H1 (cell line): ENCODE data around the gene PCBD1. TPM values are rescaled to one million over a fixed set of nuclear protein-coding genes. Genes with fewer than 3 reads are reported as not detected.

Experiments used
- CTCF ChIA-PET: fragments of 300-600 bp; sonication (Branson Sonifier 250); formaldehyde crosslinking; loops from one replicate; lab custom pipeline; 2021; ENCODE audit not compliant: partially characterized antibody; lab: Charles Lee
- POLR2A ChIA-PET: fragments of 300-600 bp; sonication (Branson Sonifier 250); formaldehyde crosslinking; loops from one replicate; lab custom pipeline; 2021; ENCODE audit warnings: inconsistent platforms; ENCODE audit not compliant: partially characterized antibody; lab: Charles Lee
- DNase-seq, 2 experiments: peaks; one replicate each; pipeline versions ENCODE4 v3.0.0 to v3.0.0-alpha.2; 2010 to 2022; ENCODE audit warnings: low spot score in 2 of 2, low read depth in 1 of 2, mixed read lengths in 1 of 2
- FAIRE-seq: peaks from 2 replicates; lab custom pipeline; 2011; peaks lifted over from hg19 to GRCh38; lab: Jason Lieb, UNC
- H2AFZ ChIP-seq: 2 replicates; pipeline ENCODE4 v1.8.1; 2012; ENCODE audit warnings: low read length, inconsistent platforms
- H2AK5ac ChIP-seq: 2 replicates; pipeline ENCODE4 v1.6.1; 2013; ENCODE audit warnings: low read depth, low read length
- H2BK120ac ChIP-seq: replicated peaks from 2 replicates; pipeline ENCODE3; 2013; ENCODE audit warnings: low read depth, low read length, inconsistent platforms
- H2BK12ac ChIP-seq: 2 replicates; pipeline ENCODE4 v1.6.1; 2013; ENCODE audit warnings: low read depth, low read length
- H2BK15ac ChIP-seq: 2 replicates; pipeline ENCODE4 v1.6.1; 2013; ENCODE audit warnings: low read length
- H2BK20ac ChIP-seq: 2 replicates; pipeline ENCODE4 v1.6.1; 2013; ENCODE audit warnings: low read length
- H2BK5ac ChIP-seq: 2 replicates; pipeline ENCODE4 v1.6.1; 2013; ENCODE audit warnings: low read depth, low read length
- H3K14ac ChIP-seq: 2 replicates; pipeline ENCODE4 v1.6.1; 2013; ENCODE audit warnings: inconsistent platforms; ENCODE audit not compliant: insufficient read length
- H3K18ac ChIP-seq: 2 replicates; pipeline ENCODE4 v1.6.1; 2013; ENCODE audit warnings: low read length; ENCODE audit errors: extremely low read depth
- H3K23ac ChIP-seq: 2 replicates; pipeline ENCODE4 v1.6.1; 2013; ENCODE audit warnings: inconsistent platforms; ENCODE audit not compliant: insufficient read length
- H3K23me2 ChIP-seq: 2 replicates; pipeline ENCODE4 v1.6.1; 2013; ENCODE audit warnings: low read depth, low read length
- H3K27ac ChIP-seq: 2 replicates; pipeline ENCODE4 v1.6.1; 2011; ENCODE audit warnings: low read depth, low read length, inconsistent platforms
- H3K27me3 ChIP-seq, 4 experiments: replicated peaks in 1 of 4; 1 replicate in 1 of 4; 2 replicates in 3 of 4; pipeline versions ENCODE4 v1.6.1 to v1.8.1; 2011 to 2013; ENCODE audit warnings: low read length in 3 of 4, mild to moderate bottlenecking in 3 of 4, inconsistent platforms in 2 of 4, mixed read lengths in 2 of 4, moderate library complexity in 1 of 4; ENCODE audit not compliant: control insufficient read depth in 3 of 4, insufficient read depth in 3 of 4; ENCODE audit errors: extremely low read depth in 1 of 4
- H3K36me3 ChIP-seq, 4 experiments: 2 replicates each; pipeline versions ENCODE4 v1.6.1 to v1.8.1; 2011 to 2013; ENCODE audit warnings: mild to moderate bottlenecking in 4 of 4, low read length in 3 of 4, moderate library complexity in 2 of 4, control low read depth in 1 of 4, inconsistent platforms in 1 of 4; ENCODE audit not compliant: insufficient read depth in 4 of 4, control insufficient read depth in 2 of 4
- H3K4ac ChIP-seq: replicated peaks from 2 replicates; pipeline ENCODE3; 2013; ENCODE audit warnings: low read length, low read depth, mixed read lengths, inconsistent platforms; ENCODE audit not compliant: insufficient read length
- H3K4me1 ChIP-seq, 4 experiments: replicated peaks in 1 of 4; 1 replicate in 1 of 4; 2 replicates in 3 of 4; pipeline versions ENCODE4 v1.6.1 to v1.8.1; 2011 to 2013; ENCODE audit warnings: low read length in 3 of 4, inconsistent platforms in 2 of 4, mixed read lengths in 1 of 4; ENCODE audit not compliant: insufficient read depth in 4 of 4, control insufficient read depth in 3 of 4
- H3K4me2 ChIP-seq, 2 experiments: 2 replicates each; pipeline versions ENCODE4 v1.6.1 to v1.8.1; 2011 to 2013; ENCODE audit warnings: low read depth in 2 of 2, low read length in 2 of 2, control low read depth in 1 of 2, inconsistent platforms in 1 of 2, mild to moderate bottlenecking in 1 of 2; ENCODE audit not compliant: insufficient read depth in 1 of 2
- H3K4me3 ChIP-seq, 4 experiments: fragments of 200-600, 300-600 bp in 1 of 4; sonication (generic), shearing (Covaris generic), sonication (Bioruptor Twin) in 1 of 4; 2 replicates each; pipeline versions ENCODE4 v1.5.1 to v1.8.1; 2011 to 2016; ENCODE audit warnings: low read length in 4 of 4, low read depth in 3 of 4, control low read depth in 2 of 4, inconsistent platforms in 2 of 4, mild to moderate bottlenecking in 2 of 4, mixed read lengths in 1 of 4, moderate library complexity in 1 of 4; ENCODE audit not compliant: insufficient read depth in 2 of 4; ENCODE audit errors: extremely low read depth in 1 of 4
- H3K56ac ChIP-seq: replicated peaks from 2 replicates; pipeline ENCODE3; 2013; ENCODE audit warnings: low read depth, mild to moderate bottlenecking, mixed read lengths, low read length, inconsistent platforms; ENCODE audit not compliant: insufficient read length
- H3K79me1 ChIP-seq: 2 replicates; pipeline ENCODE4 v1.6.1; 2013; ENCODE audit warnings: low read depth, low read length, control low read depth
- H3K79me2 ChIP-seq, 2 experiments: 2 replicates each; pipeline versions ENCODE4 v1.6.1 to v1.8.1; 2012 to 2013; ENCODE audit warnings: low read length in 2 of 2, mild to moderate bottlenecking in 2 of 2, inconsistent platforms in 1 of 2; ENCODE audit not compliant: insufficient read depth in 2 of 2, control insufficient read depth in 1 of 2
- H3K9ac ChIP-seq, 4 experiments: replicated peaks in 1 of 4; 1 replicate in 1 of 4; 2 replicates in 3 of 4; pipeline versions ENCODE4 v1.6.1 to v1.8.1; 2011 to 2013; ENCODE audit warnings: low read depth in 3 of 4, low read length in 3 of 4, control low read depth in 2 of 4, mild to moderate bottlenecking in 2 of 4, moderate library complexity in 2 of 4, inconsistent platforms in 1 of 4; ENCODE audit errors: extremely low read depth in 1 of 4
- H3K9me3 ChIP-seq, 2 experiments: 2 replicates each; pipeline versions ENCODE4 v1.6.1 to v1.8.1; 2012 to 2013; ENCODE audit warnings: mild to moderate bottlenecking in 2 of 2, moderate library complexity in 2 of 2, control low read depth in 1 of 2, inconsistent platforms in 1 of 2, low read depth in 1 of 2, low read length in 1 of 2, mixed read lengths in 1 of 2; ENCODE audit not compliant: insufficient read depth in 2 of 2
- H4K20me1 ChIP-seq, 2 experiments: replicated peaks in 1 of 2; 2 replicates each; pipeline versions ENCODE3 to v1.8.1; 2011 to 2013; ENCODE audit warnings: inconsistent platforms in 2 of 2, low read length in 2 of 2, mild to moderate bottlenecking in 1 of 2; ENCODE audit not compliant: insufficient read depth in 2 of 2, control insufficient read depth in 1 of 2
- H4K5ac ChIP-seq: 2 replicates; pipeline ENCODE4 v1.6.1; 2013; ENCODE audit warnings: low read length, low read depth, mixed read lengths, inconsistent platforms; ENCODE audit not compliant: insufficient read length
- H4K8ac ChIP-seq: 2 replicates; pipeline ENCODE4 v1.8.0; 2013; ENCODE audit warnings: mild to moderate bottlenecking, moderate library complexity, low read length, inconsistent platforms; ENCODE audit not compliant: insufficient read depth; ENCODE audit errors: extremely low read depth
- H4K91ac ChIP-seq: replicated peaks from 2 replicates; pipeline ENCODE3; 2013; ENCODE audit warnings: low read length, mixed read lengths, inconsistent platforms; ENCODE audit not compliant: insufficient read length
- BACH1 ChIP-seq: IDR thresholded peaks from 2 replicates; pipeline ENCODE4 v1.6.1; 2012; ENCODE audit warnings: low read length, improper control_type of control experiment
- BCL11A ChIP-seq, 2 experiments: IDR thresholded peaks; one replicate each; pipeline ENCODE4 v1.6.1; 2011; ENCODE audit warnings: low read depth in 2 of 2, low read length in 2 of 2, mild to moderate bottlenecking in 2 of 2
- FOSL1 ChIP-seq: IDR thresholded peaks from 2 replicates; pipeline ENCODE4 v1.6.1; 2011; ENCODE audit warnings: mild to moderate bottlenecking, low read depth, low read length, moderate library complexity; ENCODE audit not compliant: insufficient read depth
- GABPA ChIP-seq: IDR thresholded peaks from 2 replicates; pipeline ENCODE4 v1.6.1; 2011; ENCODE audit warnings: mild to moderate bottlenecking, low read length, moderate library complexity, borderline replicate concordance; ENCODE audit not compliant: insufficient read depth
- MAFK ChIP-seq: IDR thresholded peaks from 2 replicates; pipeline ENCODE4 v1.6.1; 2012; ENCODE audit warnings: low read depth, mild to moderate bottlenecking, improper control_type of control experiment, low read length
- RAD21 ChIP-seq, 2 experiments: IDR thresholded peaks in 1 of 2; conservative IDR thresholded peaks in 1 of 2; 2 replicates each; pipeline ENCODE4 v1.6.1; 2011; ENCODE audit warnings: low read depth in 2 of 2, low read length in 2 of 2, improper control_type of control experiment in 1 of 2, inconsistent platforms in 1 of 2, mild to moderate bottlenecking in 1 of 2, moderate library complexity in 1 of 2
- SIN3A ChIP-seq, 2 experiments: IDR thresholded peaks in 1 of 2; conservative IDR thresholded peaks in 1 of 2; 2 replicates each; pipeline ENCODE4 v1.6.1; 2011 to 2012; ENCODE audit warnings: low read length in 2 of 2, improper control_type of control experiment in 1 of 2, low read depth in 1 of 2, mild to moderate bottlenecking in 1 of 2
- SP2 ChIP-seq: IDR thresholded peaks from 2 replicates; pipeline ENCODE4 v1.6.1; 2012; ENCODE audit warnings: mild to moderate bottlenecking, low read length, inconsistent platforms
- SRF ChIP-seq: IDR thresholded peaks from 2 replicates; pipeline ENCODE4 v1.6.1; 2011; ENCODE audit warnings: mild to moderate bottlenecking, low read depth, low read length, moderate library complexity
- TCF12 ChIP-seq: IDR thresholded peaks from 2 replicates; pipeline ENCODE4 v1.6.1; 2011; ENCODE audit warnings: low read depth, mild to moderate bottlenecking, low read length
- WGBS, 2 experiments: shearing (Covaris generic) in 1 of 2; methylation state at CpG; one replicate each; pipeline versions ENCODE4 v1.1.6 to v1.1.7; 2013 to 2015; ENCODE audit warnings: low lambda C conversion rate in 2 of 2, mixed read lengths in 2 of 2, inconsistent platforms in 1 of 2, low coverage in 1 of 2, missing lambda C conversion rate in 1 of 2; ENCODE audit not compliant: insufficient replicate concordance in 2 of 2, insufficient coverage in 1 of 2, insufficient read length in 1 of 2; ENCODE audit errors: extremely low coverage in 1 of 2, missing lambda C conversion rate in 1 of 2; 5-methylcytosine and 5-hydroxymethylcytosine counted together
- polyA plus RNA-seq, 7 experiments: library from polyadenylated mRNA; depleted of rRNA in 3 of 7; stranded (reverse) in 5 of 7; unstranded in 2 of 7; fragments of >200 nt in 5 of 7; fragments of 200-250 nt in 2 of 7; gene quantifications; 1 replicate in 5 of 7; 2 replicates in 1 of 7; 4 replicates in 1 of 7; pipeline versions ENCODE4 v1.2.1 to v1.2.3, GENCODE V29; 2011 to 2013; ENCODE audit warnings: missing spikeins in 2 of 7, mixed read lengths in 2 of 7
- total RNA-seq: library from RNA; stranded (reverse); fragmentation: NEBNext Ultra II Directional; extraction: Animal tissue kit (Norgen Biotek cat#: 25700); gene quantifications from 2 replicates; pipeline ENCODE4 v1.2.1, GENCODE V29; 2021
- TF ChIP-seq, protein P1 (sequence below): IDR thresholded peaks from 2 replicates; pipeline ENCODE4 v1.6.1; 2012; ENCODE audit warnings: inconsistent platforms
- TF ChIP-seq, protein P2 (sequence below): IDR thresholded peaks from 2 replicates; pipeline ENCODE4 v1.6.1; 2012; ENCODE audit warnings: low read length, inconsistent platforms

The PCBD1 gene
- total and polyA plus RNA-seq, 2 of the 8 experiments (the other 6 are each of a cell fraction or from before 2014, with no cell fraction given) = 46.5 to 55.0 TPM

DNA sequence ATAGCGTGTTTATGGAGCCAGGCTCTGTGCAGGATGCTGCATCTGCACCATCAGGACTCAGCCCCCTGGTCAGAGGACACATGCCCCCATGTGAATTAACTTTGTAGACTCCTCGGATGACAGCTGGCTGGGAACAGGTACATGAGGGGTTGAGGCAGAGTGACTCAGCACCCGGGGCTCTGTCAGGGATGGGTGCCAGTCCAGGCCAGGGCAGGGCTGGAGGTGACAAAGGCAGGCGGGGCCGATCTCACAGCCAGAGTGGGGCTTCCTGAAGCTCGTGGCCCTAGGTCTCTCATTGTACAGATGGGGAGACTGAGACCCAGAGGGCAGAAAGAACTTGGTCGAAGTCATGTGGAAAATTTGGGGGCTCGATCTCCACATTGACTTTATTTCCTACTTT lies 35.3 kb upstream of the PCBD1 start:
- 97% methylated on average over 8 of the region's 8 CpGs; no CpG with 5 or more reads in 1 of the 2 experiments for WGBS, 2 experiments
- H3K4me3 ChIP-seq = no peak overlapping the region
- no peak for DNase-seq
- ChIA-PET POLR2A (interaction anchor here (0.7 kb wide), 1 partner anchor 21 kb away, joined by 3 read pairs; no protein-coding TSS in a partner anchor), CTCF (interaction anchor here (0.8 to 17.0 kb wide), 26 partner anchors 11 to 391 kb away, joined by 3 to 237 read pairs (median 6); partner anchors contain the start of gene UNC5B)
- H3K79me2 ChIP-seq = no peaks in the 10 kb centered on the region
- H4K91ac ChIP-seq = no peak overlapping the region
- H3K4me2 ChIP-seq = no peak overlapping the region
- no peaks in the 10 kb centered on the region for H3K9me3 ChIP-seq
- H3K56ac ChIP-seq = no peak overlapping the region
- no peaks in the 10 kb centered on the region for H3K23me2 ChIP-seq
- no peak overlapping the region for H2BK15ac ChIP-seq
- H4K20me1 ChIP-seq = no peaks in the 10 kb centered on the region
- H3K4me1 ChIP-seq = no peaks in the 10 kb centered on the region
- H4K8ac ChIP-seq = no peak overlapping the region
- H2BK120ac ChIP-seq = no peak overlapping the region
- no peak overlapping the region for H2BK20ac ChIP-seq
- no peak overlapping the region for H3K9ac ChIP-seq
- H3K4ac ChIP-seq = no peak overlapping the region
- H2BK5ac ChIP-seq = no peak overlapping the region
- H3K18ac ChIP-seq = no peak overlapping the region
- no peaks in the 10 kb centered on the region; a peak in 1 of 7 replicates for H3K27me3 ChIP-seq
- no peak overlapping the region for H2AFZ ChIP-seq
- no peaks in the 10 kb centered on the region for H3K79me1 ChIP-seq
- no peak overlapping the region for H4K5ac ChIP-seq
- no peak overlapping the region for H2AK5ac ChIP-seq
- H3K14ac ChIP-seq = no peak overlapping the region
- H3K27ac ChIP-seq = no peak overlapping the region
- no peak for FAIRE-seq
- no peaks in the 10 kb centered on the region for H3K36me3 ChIP-seq
- no peak overlapping the region for H3K23ac ChIP-seq
- no peak overlapping the region for H2BK12ac ChIP-seq
- no peak for TF ChIP-seq TCF12
- no peak for TF ChIP-seq SP2
- no peak for TF ChIP-seq RAD21 (IDR thresholded peaks at IDR 0.05 in 1 of 2, conservative IDR thresholded peaks at IDR 0.05 in 1 of 2; ENCODE audit: low read depth in 2 of 2, low read length in 2 of 2)
- no peak for TF ChIP-seq FOSL1
- TF ChIP-seq SIN3A (conservative IDR thresholded peaks at IDR 0.05 in 1 of 2, IDR thresholded peaks at IDR 0.05 in 1 of 2; ENCODE audit: low read depth in 1 of 2, low read length in 2 of 2) = no peak
- no peak for TF ChIP-seq SRF
- no peak for TF ChIP-seq BCL11A (IDR thresholded peaks at IDR 0.05; ENCODE audit: low read depth in 2 of 2, low read length in 2 of 2)
- TF ChIP-seq, protein P1, sequence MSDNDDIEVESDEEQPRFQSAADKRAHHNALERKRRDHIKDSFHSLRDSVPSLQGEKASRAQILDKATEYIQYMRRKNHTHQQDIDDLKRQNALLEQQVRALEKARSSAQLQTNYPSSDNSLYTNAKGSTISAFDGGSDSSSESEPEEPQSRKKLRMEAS = no peak
- TF ChIP-seq, protein P2, sequence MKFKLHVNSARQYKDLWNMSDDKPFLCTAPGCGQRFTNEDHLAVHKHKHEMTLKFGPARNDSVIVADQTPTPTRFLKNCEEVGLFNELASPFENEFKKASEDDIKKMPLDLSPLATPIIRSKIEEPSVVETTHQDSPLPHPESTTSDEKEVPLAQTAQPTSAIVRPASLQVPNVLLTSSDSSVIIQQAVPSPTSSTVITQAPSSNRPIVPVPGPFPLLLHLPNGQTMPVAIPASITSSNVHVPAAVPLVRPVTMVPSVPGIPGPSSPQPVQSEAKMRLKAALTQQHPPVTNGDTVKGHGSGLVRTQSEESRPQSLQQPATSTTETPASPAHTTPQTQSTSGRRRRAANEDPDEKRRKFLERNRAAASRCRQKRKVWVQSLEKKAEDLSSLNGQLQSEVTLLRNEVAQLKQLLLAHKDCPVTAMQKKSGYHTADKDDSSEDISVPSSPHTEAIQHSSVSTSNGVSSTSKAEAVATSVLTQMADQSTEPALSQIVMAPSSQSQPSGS = no peak
- no peak for TF ChIP-seq GABPA
- TF ChIP-seq BACH1 = no peak
- no peak for TF ChIP-seq MAFK
